Thymus (tissue), 11 donors: ENCODE data around the gene SPATS2. TPM values are rescaled to one million over a fixed set of nuclear protein-coding genes. Genes with fewer than 3 reads are reported as not detected.

ENCODE experiments used
- DNase-seq, 9 donors: peaks; one replicate each; pipeline ENCODE4 v3.0.0-alpha.2; 2013; ENCODE audit warnings: low spot score in 9 of 9, low read depth in 6 of 9, missing footprints in 1 of 9
- H3K27ac ChIP-seq, 2 donors: one replicate each; pipeline ENCODE4 v1.5.1; 2013; ENCODE audit warnings: control low read depth in 1 of 2, low read depth in 1 of 2, low read length in 1 of 2, mild to moderate bottlenecking in 1 of 2, moderate library complexity in 1 of 2
- H3K27me3 ChIP-seq, 2 donors: one replicate each; pipeline ENCODE4 v1.5.1; 2013; ENCODE audit warnings: low read length in 1 of 2; ENCODE audit not compliant: control insufficient read depth in 2 of 2, insufficient read depth in 1 of 2
- H3K36me3 ChIP-seq, 2 donors: one replicate each; pipeline ENCODE4 v1.5.1; 2013; ENCODE audit warnings: low read length in 1 of 2, mild to moderate bottlenecking in 1 of 2, moderate library complexity in 1 of 2; ENCODE audit not compliant: control insufficient read depth in 2 of 2, insufficient read depth in 2 of 2
- H3K4me1 ChIP-seq, 2 donors: one replicate each; pipeline ENCODE4 v1.5.1; 2013; ENCODE audit warnings: low read length in 2 of 2; ENCODE audit not compliant: control insufficient read depth in 2 of 2, insufficient read depth in 2 of 2
- H3K4me3 ChIP-seq, 2 donors: one replicate each; pipeline ENCODE4 v1.5.1; 2013; ENCODE audit warnings: low read length in 2 of 2, control low read depth in 1 of 2, mild to moderate bottlenecking in 1 of 2
- H3K9me3 ChIP-seq, 2 donors: one replicate each; pipeline ENCODE4 v1.5.1; 2013; ENCODE audit warnings: low read length in 1 of 2, mild to moderate bottlenecking in 1 of 2; ENCODE audit not compliant: control insufficient read depth in 2 of 2, insufficient read depth in 1 of 2
- WGBS: extraction: QIAGEN DNeasy Blood & Tissue Kit; methylation state at CpG from one replicate; pipeline ENCODE4 v1.1.7; 2013; 5-methylcytosine and 5-hydroxymethylcytosine counted together
- polyA plus RNA-seq: library from polyadenylated mRNA; stranded (reverse); fragments of 200-250 nt; gene quantifications from one replicate; pipeline ENCODE4 v1.2.3, GENCODE V29; 2013
- total RNA-seq: library from RNA; stranded (reverse); fragments of 120-200 nt; gene quantifications from one replicate; pipeline ENCODE4 v1.2.4, GENCODE V29; 2013
- donor health status: healthy.

The SPATS2 gene
- total and polyA plus RNA-seq, 2 donors = 14.2 to 15.3 TPM

DNA sequence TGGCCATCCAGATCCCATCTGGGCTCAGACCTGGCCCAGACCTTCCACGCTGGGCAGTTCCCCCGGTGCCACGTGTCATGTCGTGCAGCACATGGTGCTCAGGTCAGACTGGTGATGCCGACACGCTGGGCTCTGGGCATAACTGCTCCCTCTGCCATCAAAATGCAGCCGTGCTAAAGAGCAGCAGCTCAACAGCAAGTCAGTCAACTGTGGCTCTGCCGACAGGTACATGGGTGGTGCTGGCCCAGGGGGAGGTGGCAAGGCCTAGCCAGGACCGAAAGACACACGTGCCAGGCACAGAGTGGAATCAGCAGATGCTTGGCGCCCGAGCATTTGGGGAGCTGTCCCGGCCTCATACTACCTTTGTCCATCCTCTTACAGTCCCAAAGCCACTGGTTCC lies 199.1 kb downstream of the SPATS2 start:
- no peaks in the 10 kb centered on the region for H3K27me3 ChIP-seq
- 98% methylated on average over 13 of the region's 13 CpGs for WGBS
- no peak for DNase-seq
- H3K9me3 ChIP-seq = peaks cover 0 to 4% of the 10 kb centered on the region in 2 donors
- no peak overlapping the region for H3K4me3 ChIP-seq
- no peak overlapping the region for H3K27ac ChIP-seq
- peaks cover 12 to 32% of the 10 kb centered on the region in 2 donors for H3K4me1 ChIP-seq
- peaks cover 35 to 45% of the 10 kb centered on the region in 2 donors for H3K36me3 ChIP-seq

- H3K4me1 ChIP-seq = peaks cover 12 to 32% of the 10 kb centered on the region in 2 donors
- H3K36me3 ChIP-seq = peaks cover 31 to 36% of the 10 kb centered on the region in 2 donors
- no peaks in the 10 kb centered on the region for H3K27me3 ChIP-seq
- DNase-seq = no peak
- H3K9me3 ChIP-seq = peaks cover 0 to 4% of the 10 kb centered on the region in 2 donors
- H3K4me3 ChIP-seq = peak overlapping the region; percentile 82 to 84
- 4% methylated on average over 11 of the region's 11 CpGs for WGBS
- H3K27ac ChIP-seq = no peak overlapping the region
Observed at GRCh38 chr12:49567302-49567610, 200.0 kb downstream of the SPATS2 start.

- peaks cover 12 to 32% of the 10 kb centered on the region in 2 donors for H3K4me1 ChIP-seq
- H3K4me3 ChIP-seq = peak within 1 kb of the TSS; percentile 82 to 84
- peak within 1 kb of the TSS; percentile 85 to 88 for H3K27ac ChIP-seq
- H3K9me3 ChIP-seq = peaks cover 0 to 4% of the 10 kb centered on the region in 2 donors
- WGBS = under 1% methylated on average over 54 of the region's 54 CpGs
- H3K27me3 ChIP-seq = no peaks in the 10 kb centered on the region
- peaks cover 25 to 31% of the 10 kb centered on the region in 2 donors for H3K36me3 ChIP-seq
- peak; percentile 77 to 96 (median 89) for DNase-seq
Observed at GRCh38 chr12:49567611-49568441, 200.6 kb downstream of the SPATS2 start, which contains the start of gene MCRS1. Gene MCRS1, minus strand, starts transcription at chr12:49568142. Its CDS starts 1,411 bp downstream, at chr12:49566731.

- Histone ChIP-seq H3K27ac (no peak overlapping the region), H3K27me3 (no peaks in the 10 kb centered on the region), H3K36me3 (peaks cover 17 to 23% of the 10 kb centered on the region in 2 donors), H3K9me3 (peaks cover 0 to 4% of the 10 kb centered on the region in 2 donors), H3K4me3 (peak overlapping the region; percentile 82 to 84), H3K4me1 (peaks cover 12 to 32% of the 10 kb centered on the region in 2 donors)
- 5% methylated on average over 19 of the region's 19 CpGs for WGBS
- DNase-seq = peak in 1 of 9 donors; percentile 6
Observed at GRCh38 chr12:49568442-49569162, 201.3 kb downstream of the SPATS2 start.

Other genes with a start within 250 kb of the SPATS2 start
- gene TUBA1B, start 236.1 kb upstream of the SPATS2 start, total RNA-seq = 2,059 TPM
- gene TUBA1B, start 236.1 kb upstream of the SPATS2 start, polyA plus RNA-seq = 285 TPM
- gene TUBA1A, start 178.4 kb upstream of the SPATS2 start, total RNA-seq = 276 TPM
- gene TUBA1A, start 178.4 kb upstream of the SPATS2 start, polyA plus RNA-seq = 111 TPM
- gene TUBA1C, start 102.4 kb upstream of the SPATS2 start, total RNA-seq = 112 TPM
- 115 TPM for gene TUBA1C, start 102.4 kb upstream of the SPATS2 start, polyA plus RNA-seq
- 0.28 TPM for gene PRPH, start 72.3 kb upstream of the SPATS2 start, total RNA-seq
- 1.6 TPM for gene PRPH, start 72.3 kb upstream of the SPATS2 start, polyA plus RNA-seq
- gene TROAP, start 44.2 kb upstream of the SPATS2 start, total RNA-seq = 22.1 TPM
- 12.4 TPM for gene TROAP, start 44.2 kb upstream of the SPATS2 start, polyA plus RNA-seq
- gene C1QL4, start 30.3 kb upstream of the SPATS2 start, total RNA-seq = 0.05 TPM
- 0.21 TPM for gene C1QL4, start 30.3 kb upstream of the SPATS2 start, polyA plus RNA-seq
- gene DNAJC22, start 20.6 kb upstream of the SPATS2 start, total RNA-seq = 0.09 TPM
- 0.27 TPM for gene DNAJC22, start 20.6 kb upstream of the SPATS2 start, polyA plus RNA-seq
- 1.4 TPM for gene KCNH3, start 171.6 kb downstream of the SPATS2 start, total RNA-seq
- gene KCNH3, start 171.6 kb downstream of the SPATS2 start, polyA plus RNA-seq = 3.3 TPM
- 52.6 TPM for gene MCRS1, start 200.7 kb downstream of the SPATS2 start, total RNA-seq
- gene MCRS1, start 200.7 kb downstream of the SPATS2 start, polyA plus RNA-seq = 65.5 TPM
- gene FAM186B, start 238.2 kb downstream of the SPATS2 start, total RNA-seq = 0.09 TPM
- 0.09 TPM for gene FAM186B, start 238.2 kb downstream of the SPATS2 start, polyA plus RNA-seq